Lung (tissue), 12 donors: ENCODE results near the gene TMEM151B. TPM values are rescaled to one million over a fixed set of nuclear protein-coding genes. Genes with fewer than 3 reads are reported as not detected.

ENCODE experiments used
- ATAC-seq: fragments of 200-7000 bp; cut with Tn5 transposase; one replicate; pipeline ENCODE4 v1.9.1; 2020; ENCODE audit warnings: moderate number of reproducible peaks; ENCODE audit not compliant: insufficient read depth, low FRiP score
- DNase-seq, 3 donors: peaks; one replicate each; pipeline ENCODE4 v3.0.0-alpha.2; 2013 to 2017
- H3K27ac ChIP-seq, 2 donors: one replicate each; pipeline ENCODE4 v1.5.1; 2013; ENCODE audit warnings: mild to moderate bottlenecking in 2 of 2, moderate library complexity in 2 of 2, control low read depth in 1 of 2, inconsistent platforms in 1 of 2, low read depth in 1 of 2, low read length in 1 of 2
- H3K27me3 ChIP-seq, 3 donors: one replicate each; pipeline ENCODE4 v1.5.1; 2013; ENCODE audit warnings: low read length in 2 of 3; ENCODE audit not compliant: control insufficient read depth in 3 of 3, insufficient read depth in 3 of 3
- H3K36me3 ChIP-seq, 4 donors: one replicate each; pipeline ENCODE4 v1.5.1; 2013; ENCODE audit warnings: low read length in 4 of 4, mild to moderate bottlenecking in 1 of 4, moderate library complexity in 1 of 4; ENCODE audit not compliant: control insufficient read depth in 4 of 4, insufficient read depth in 4 of 4
- H3K4me1 ChIP-seq, 5 donors: one replicate each; pipeline ENCODE4 v1.5.1; 2013; ENCODE audit warnings: low read length in 5 of 5, mild to moderate bottlenecking in 2 of 5, moderate library complexity in 1 of 5; ENCODE audit not compliant: control insufficient read depth in 5 of 5, insufficient read depth in 5 of 5
- H3K4me3 ChIP-seq: one replicate; pipeline ENCODE4 v1.5.1; 2013; ENCODE audit warnings: mild to moderate bottlenecking, control low read depth, moderate library complexity
- H3K9ac ChIP-seq, 2 donors: one replicate each; pipeline ENCODE4 v1.5.1; 2013; ENCODE audit warnings: low read length in 2 of 2, control low read depth in 1 of 2; ENCODE audit not compliant: insufficient read depth in 1 of 2
- H3K9me3 ChIP-seq, 4 donors: one replicate each; pipeline ENCODE4 v1.5.1; 2013; ENCODE audit warnings: low read length in 3 of 4, mild to moderate bottlenecking in 1 of 4, moderate library complexity in 1 of 4; ENCODE audit not compliant: control insufficient read depth in 4 of 4, insufficient read depth in 3 of 4
- WGBS, 2 donors: extraction: QIAGEN DNeasy Blood & Tissue Kit; methylation state at CpG; one replicate each; pipeline ENCODE4 v1.1.7; 2013; 5-methylcytosine and 5-hydroxymethylcytosine counted together
- polyA plus RNA-seq, 2 donors: library from polyadenylated mRNA; stranded (reverse); fragments of 200-250 nt; gene quantifications; one replicate each; pipeline ENCODE4 v1.2.1, GENCODE V29; 2013
- total RNA-seq, 2 donors: library from RNA; depleted of rRNA in 1 of 2; stranded (reverse); fragments of >200 nt in 1 of 2; gene quantifications; one replicate each; pipeline ENCODE4 v1.2.1, GENCODE V29; 2014 to 2021
- TF ChIP-seq, protein P1 (sequence below): IDR thresholded peaks from 2 replicates; pipeline ENCODE4 v1.5.1; 2012; ENCODE audit warnings: mild to moderate bottlenecking; ENCODE audit errors: control extremely low read depth, extremely low read depth
- donor health status: control.
- donor health status: control.
- donor health status: Bipolar disorder and iron deficiency.
- donor health status: healthy.
- donor health status: DM: yes; HTN: yes; CAD: no.

TMEM151B gene
- total and polyA plus RNA-seq, 4 donors = 0.02 to 0.21 (median 0.08) TPM

DNA sequence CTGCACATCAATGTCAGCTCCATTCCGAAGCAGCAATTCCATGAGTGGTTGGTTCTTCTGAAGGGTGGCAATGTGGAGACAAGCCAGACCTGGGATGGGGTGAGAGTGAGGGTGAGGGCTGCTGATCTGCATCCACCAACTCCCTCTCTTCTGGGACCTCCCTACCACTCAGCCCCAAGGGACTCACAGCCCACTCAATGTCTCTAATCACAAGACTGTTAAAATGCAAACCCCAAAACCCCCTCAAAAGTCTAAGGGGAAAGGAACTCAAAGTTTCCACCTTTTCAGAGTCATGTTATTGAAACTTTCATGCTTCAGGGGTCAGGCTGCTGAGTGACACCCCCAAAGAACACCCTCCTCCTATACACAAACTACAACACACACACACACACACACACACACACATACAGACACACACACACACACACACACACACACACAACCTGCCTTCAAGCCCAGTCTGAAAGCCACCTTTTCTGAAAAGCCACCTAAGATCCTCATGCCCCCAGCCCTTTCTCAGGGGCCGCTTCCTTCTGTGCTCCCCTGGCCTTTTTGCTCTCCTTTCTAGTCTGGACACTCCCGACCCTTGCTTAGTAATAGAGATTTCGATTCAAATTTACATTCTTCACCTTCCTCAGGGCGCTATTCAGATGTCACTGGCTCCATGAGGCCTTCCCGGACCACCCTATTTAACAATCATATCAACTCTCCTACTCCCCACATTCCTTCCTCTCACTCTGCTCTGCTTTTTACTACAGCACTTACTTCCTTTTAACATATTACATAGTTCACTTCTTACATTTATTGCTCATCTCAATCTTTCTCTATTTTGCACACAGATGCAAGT, 9.6 kb upstream of the TMEM151B start:
- ATAC-seq (no peak), DNase-seq (no peak)

DNA sequence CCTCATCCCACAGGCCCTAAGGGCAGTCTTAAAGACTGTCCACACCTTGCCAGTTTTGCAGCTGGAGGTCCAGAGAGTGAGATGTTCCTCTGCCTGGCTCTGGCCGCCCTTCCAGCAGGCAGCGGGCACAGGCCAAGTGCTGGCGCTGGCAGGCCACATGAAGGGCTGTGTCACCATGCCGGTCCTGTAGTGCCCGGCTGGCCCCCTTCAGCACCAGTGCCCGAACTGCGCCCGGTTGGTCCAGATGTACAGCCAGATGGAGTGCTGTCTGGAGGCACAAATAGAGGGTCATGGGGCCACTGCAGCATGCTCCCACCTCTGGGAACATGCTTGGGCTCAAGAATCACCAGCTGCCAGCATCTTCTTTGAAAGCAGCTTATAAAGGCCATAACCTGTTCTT, 8.7 kb upstream of the TMEM151B start:
- Histone ChIP-seq H3K27ac (no peak overlapping the region), H3K27me3 (no peaks in the 10 kb centered on the region), H3K36me3 (peaks cover 0 to 17% (median 9%) of the 10 kb centered on the region in 4 donors), H3K9me3 (no peaks in the 10 kb centered on the region), H3K4me3 (no peak overlapping the region), H3K4me1 (peaks cover 6 to 35% (median 17%) of the 10 kb centered on the region in 5 donors), H3K9ac (no peak overlapping the region)
- no peak for ATAC-seq
- 96 to 98% methylated on average over 8 of the region's 8 CpGs for WGBS, 2 donors
- TF ChIP-seq, protein P1, sequence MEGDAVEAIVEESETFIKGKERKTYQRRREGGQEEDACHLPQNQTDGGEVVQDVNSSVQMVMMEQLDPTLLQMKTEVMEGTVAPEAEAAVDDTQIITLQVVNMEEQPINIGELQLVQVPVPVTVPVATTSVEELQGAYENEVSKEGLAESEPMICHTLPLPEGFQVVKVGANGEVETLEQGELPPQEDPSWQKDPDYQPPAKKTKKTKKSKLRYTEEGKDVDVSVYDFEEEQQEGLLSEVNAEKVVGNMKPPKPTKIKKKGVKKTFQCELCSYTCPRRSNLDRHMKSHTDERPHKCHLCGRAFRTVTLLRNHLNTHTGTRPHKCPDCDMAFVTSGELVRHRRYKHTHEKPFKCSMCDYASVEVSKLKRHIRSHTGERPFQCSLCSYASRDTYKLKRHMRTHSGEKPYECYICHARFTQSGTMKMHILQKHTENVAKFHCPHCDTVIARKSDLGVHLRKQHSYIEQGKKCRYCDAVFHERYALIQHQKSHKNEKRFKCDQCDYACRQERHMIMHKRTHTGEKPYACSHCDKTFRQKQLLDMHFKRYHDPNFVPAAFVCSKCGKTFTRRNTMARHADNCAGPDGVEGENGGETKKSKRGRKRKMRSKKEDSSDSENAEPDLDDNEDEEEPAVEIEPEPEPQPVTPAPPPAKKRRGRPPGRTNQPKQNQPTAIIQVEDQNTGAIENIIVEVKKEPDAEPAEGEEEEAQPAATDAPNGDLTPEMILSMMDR = no peak
- no peak for DNase-seq

More for the DNA sequence above, 9.6 kb upstream of the TMEM151B start:
- Histone ChIP-seq H3K4me3 (no peak overlapping the region), H3K9ac (no peak overlapping the region), H3K27ac (no peak overlapping the region), H3K27me3 (no peaks in the 10 kb centered on the region), H3K36me3 (peaks cover 0 to 18% (median 9%) of the 10 kb centered on the region in 4 donors), H3K9me3 (no peaks in the 10 kb centered on the region), H3K4me1 (peaks cover 6 to 44% (median 17%) of the 10 kb centered on the region in 5 donors)
- TF ChIP-seq, protein P1 = no peak
- WGBS, 2 donors = 96 to 97% methylated on average over 6 of the region's 6 CpGs

DNA sequence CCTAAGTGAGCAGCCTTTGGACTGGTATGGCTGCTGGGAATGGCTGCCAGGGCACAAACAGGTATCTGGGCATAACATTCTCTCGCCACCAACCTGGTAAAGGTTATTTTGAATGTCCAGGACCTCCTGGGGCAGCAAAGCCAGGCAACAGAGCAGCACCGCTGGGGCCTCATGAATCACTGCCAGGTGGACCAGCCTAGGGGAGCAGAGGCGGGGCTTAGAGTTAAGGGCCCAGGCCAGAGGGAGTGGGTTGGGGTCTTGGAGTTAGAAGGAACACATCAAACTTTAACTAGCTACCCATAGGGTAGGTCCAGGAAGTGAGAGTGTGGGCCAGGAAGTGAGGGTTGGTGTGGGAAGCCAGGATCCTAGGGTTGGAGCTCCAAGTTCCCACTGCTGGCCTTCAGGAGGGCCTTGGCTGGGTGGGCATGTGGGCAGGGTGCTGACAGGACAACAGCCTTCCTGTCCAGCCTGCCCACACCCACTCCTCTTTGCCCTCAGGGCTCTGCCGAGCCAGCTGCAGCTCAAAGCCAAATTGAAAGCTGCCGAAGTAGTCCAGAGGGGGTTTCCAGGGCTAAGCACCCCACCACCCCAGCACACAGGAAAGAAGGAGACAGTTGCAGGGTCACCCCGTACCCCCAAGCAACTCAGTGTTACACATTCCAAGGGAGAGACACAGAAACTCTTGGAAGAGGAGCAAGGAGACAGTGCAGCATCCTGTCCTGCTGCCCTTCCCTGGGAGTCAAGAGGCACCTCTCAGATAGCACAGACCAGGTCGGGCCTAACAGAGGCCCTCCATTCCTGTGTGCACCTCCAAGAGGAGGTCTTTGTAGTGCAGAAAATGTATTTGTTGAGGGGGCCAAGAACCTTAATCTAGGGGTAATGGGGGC, 7.5 kb upstream of the TMEM151B start:
- peaks cover 0 to 17% (median 9%) of the 10 kb centered on the region in 4 donors for H3K36me3 ChIP-seq
- no peak overlapping the region for H3K4me3 ChIP-seq
- 48 to 52% methylated on average over 7 of the region's 7 CpGs for WGBS, 2 donors
- no peak overlapping the region for H3K27ac ChIP-seq
- H3K27me3 ChIP-seq = no peaks in the 10 kb centered on the region
- ATAC-seq = no peak
- peaks cover 6 to 31% (median 16%) of the 10 kb centered on the region in 5 donors for H3K4me1 ChIP-seq
- H3K9ac ChIP-seq = peak overlapping the region in 1 of 2 donors; percentile 26
- no peak for DNase-seq
- TF ChIP-seq, protein P1 = no peak
- no peaks in the 10 kb centered on the region for H3K9me3 ChIP-seq
